GM10248 (cell line): Measurements from ENCODE around the gene STAT5B.
"Not testable (repeated sequence)": the region's sequence is repeated elsewhere in the genome, so short reads cannot be mapped to it uniquely, and the experiment has no call there.

ENCODE experiments used
- CTCF ChIA-PET: fragments of 300-600 bp; sonication (Branson Sonifier 250); formaldehyde crosslinking; extraction: SDS; loops from one replicate; lab custom pipeline; 2021; ENCODE audit warnings: antibody characterized with exemption; lab: Yijun Ruan, JAX
- POLR2A ChIA-PET: fragments of 350-650 bp; sonication (Branson Sonifier 250); formaldehyde crosslinking; extraction: SDS; loops from one replicate; lab custom pipeline; 2020; ENCODE audit warnings: antibody characterized with exemption; lab: Yijun Ruan, JAX
- DNase-seq: peaks from one replicate; pipeline ENCODE4 v3.0.0; 2012; ENCODE audit errors: extremely low spot score
- CTCF ChIP-seq: IDR thresholded peaks from 2 replicates; pipeline ENCODE4 v1.5.1; 2012; ENCODE audit warnings: mild to moderate bottlenecking, low read depth; ENCODE audit errors: extremely low read depth, missing control alignments, control extremely low read depth

The STAT5B gene

DNA sequence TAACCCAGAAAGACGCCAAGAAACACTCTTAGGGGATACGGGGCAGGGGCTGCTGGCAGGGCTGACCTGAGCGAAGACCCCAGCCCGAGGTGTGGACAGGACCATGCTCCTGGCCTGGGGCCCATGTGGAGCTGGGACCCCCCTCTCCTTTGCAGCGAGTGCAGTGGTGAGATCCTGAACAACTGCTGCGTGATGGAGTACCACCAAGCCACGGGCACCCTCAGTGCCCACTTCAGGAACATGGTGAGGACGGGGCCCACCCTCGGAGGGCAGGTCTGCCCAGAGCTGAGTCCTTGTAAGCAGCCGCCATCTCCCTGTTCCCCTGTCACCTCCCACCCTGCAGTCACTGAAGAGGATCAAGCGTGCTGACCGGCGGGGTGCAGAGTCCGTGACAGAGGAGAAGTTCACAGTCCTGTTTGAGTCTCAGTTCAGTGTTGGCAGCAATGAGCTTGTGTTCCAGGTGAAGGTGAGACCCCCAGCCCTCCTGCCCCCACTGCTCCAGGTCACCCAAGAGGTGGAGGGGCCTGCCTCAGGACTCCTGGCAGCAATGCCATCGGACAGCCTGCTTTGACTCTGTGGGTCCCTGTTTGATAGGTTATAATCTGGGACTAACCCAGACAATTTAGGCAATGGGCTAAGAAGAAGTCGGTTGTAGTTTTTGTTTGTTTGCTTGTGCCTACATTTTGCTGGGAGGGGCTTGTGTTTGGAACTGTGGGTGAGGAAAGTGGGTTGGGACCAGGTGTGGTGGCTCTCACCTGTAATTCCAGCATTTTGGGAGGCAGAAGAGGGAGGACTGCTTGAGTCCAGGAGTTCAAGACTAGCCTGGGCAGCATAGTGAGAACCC, 28.2 kb upstream of the STAT5B start:
- TF ChIP-seq CTCF: no peak
- CTCF ChIA-PET: interaction anchor here (0.8 to 4.1 kb wide), 4 partner anchors 7 to 14 kb away, joined by 3 to 28 read pairs (median 4); no protein-coding TSS in a partner anchor
- POLR2A ChIA-PET: interaction anchor here (0.5 to 0.6 kb wide), 2 partner anchors 12 to 300 kb away, joined by 3 read pairs; no protein-coding TSS in a partner anchor
- no peak for DNase-seq

GRCh38 chr17:42303694-42304093, 27.5 kb upstream of the STAT5B start:
- CTCF ChIA-PET: interaction anchor here (0.8 to 4.1 kb wide), 5 partner anchors 8 to 103 kb away, joined by 3 to 28 read pairs (median 3); no protein-coding TSS in a partner anchor
- no peak for DNase-seq
- TF ChIP-seq CTCF: no peak
- POLR2A ChIA-PET: interaction anchor here (0.5 to 0.6 kb wide), 2 partner anchors 13 to 301 kb away, joined by 3 read pairs; no protein-coding TSS in a partner anchor

DNA sequence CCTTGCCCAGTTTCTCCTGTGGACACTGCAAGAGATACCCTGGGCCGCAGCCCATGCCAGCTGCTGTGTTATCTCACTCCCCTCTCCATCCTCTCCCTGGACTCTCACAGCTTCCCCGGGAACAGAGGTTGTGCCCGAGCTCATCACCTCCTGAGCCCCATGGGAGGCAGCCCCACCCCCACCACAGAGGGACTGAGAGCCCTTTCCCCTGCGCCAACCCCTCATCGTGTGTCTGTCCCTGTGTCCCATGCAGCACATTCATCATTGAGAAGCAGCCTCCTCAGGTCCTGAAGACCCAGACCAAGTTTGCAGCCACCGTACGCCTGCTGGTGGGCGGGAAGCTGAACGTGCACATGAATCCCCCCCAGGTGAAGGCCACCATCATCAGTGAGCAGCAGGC, 24.8 kb upstream of the STAT5B start:
- no peak for DNase-seq
- ChIA-PET POLR2A (interaction anchor here (0.5 to 1.0 kb wide), 2 partner anchors 11 to 1067 kb away, joined by 3 read pairs; no protein-coding TSS in a partner anchor), CTCF (interaction anchor here (1.9 to 4.1 kb wide), 2 partner anchors 11 to 101 kb away, joined by 7 to 28 read pairs; no protein-coding TSS in a partner anchor)
- no peak for TF ChIP-seq CTCF

DNA sequence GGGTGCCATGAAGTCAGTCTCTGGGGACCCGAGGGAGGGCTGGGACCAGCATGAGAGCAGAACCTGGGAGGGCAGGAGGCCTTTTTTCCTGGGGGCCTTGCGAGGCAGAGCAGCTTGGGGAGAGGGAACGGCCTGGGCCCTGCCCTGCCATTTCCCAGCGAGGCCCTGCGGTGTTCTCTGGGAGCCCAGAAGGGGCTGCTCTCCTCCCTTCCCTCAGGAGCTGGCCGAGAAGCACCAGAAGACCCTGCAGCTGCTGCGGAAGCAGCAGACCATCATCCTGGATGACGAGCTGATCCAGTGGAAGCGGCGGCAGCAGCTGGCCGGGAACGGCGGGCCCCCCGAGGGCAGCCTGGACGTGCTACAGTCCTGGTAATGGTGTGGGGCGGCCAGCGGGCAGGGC, 23.7 kb upstream of the STAT5B start:
- POLR2A ChIA-PET, CTCF ChIA-PET, DNase-seq: not testable (repeated sequence)

GRCh38 chr17:42299361-42299760, 23.2 kb upstream of the STAT5B start:
- DNase-seq, POLR2A ChIA-PET, CTCF ChIA-PET: not testable (repeated sequence)

DNA sequence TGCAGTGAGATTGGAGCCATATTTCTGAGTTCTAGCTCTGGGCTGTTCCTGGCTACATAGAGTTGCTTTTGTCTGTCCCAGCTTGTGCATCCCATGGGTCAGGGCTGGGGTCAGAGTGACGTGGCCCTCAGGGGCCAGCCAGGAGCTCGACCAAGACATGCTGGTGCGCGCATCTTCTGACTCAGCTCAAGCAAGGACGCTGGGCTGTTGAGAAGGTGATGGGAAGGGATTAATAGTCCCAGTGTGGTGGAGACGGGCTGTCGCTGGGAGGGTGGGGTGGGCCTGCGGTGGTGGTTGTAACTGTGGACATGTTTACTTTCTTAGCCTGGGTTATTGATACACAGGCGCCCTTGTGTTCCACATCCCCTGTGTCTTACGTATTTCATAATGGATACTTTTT, 21.6 kb upstream of the STAT5B start:
- CTCF ChIA-PET: interaction anchor here (1.5 kb wide), 1 partner anchor 14 kb away, joined by 4 read pairs; no protein-coding TSS in a partner anchor
- DNase-seq, POLR2A ChIA-PET: not testable (repeated sequence)

- TF ChIP-seq CTCF: no peak
- POLR2A ChIA-PET: no interaction called here
- DNase-seq: no peak
- CTCF ChIA-PET: interaction anchor here (1.2 to 1.6 kb wide), 2 partner anchors 13 to 16 kb away, joined by 3 to 4 read pairs; no protein-coding TSS in a partner anchor
Observed at GRCh38 chr17:42296012-42296411, 19.8 kb upstream of the STAT5B start.
